Gastrocnemius medialis (tissue), 4 donors: ENCODE data around the gene ANKRD30A. TPM values are rescaled to one million over a fixed set of nuclear protein-coding genes. Genes with fewer than 3 reads are reported as not detected.

ENCODE experiments used
- ATAC-seq, 2 donors: fragments of 150-250 bp; one replicate each; pipeline ENCODE4 v1.9.1; 2016
- DNase-seq, 2 donors: peaks; one replicate each; pipeline ENCODE4 v3.0.0-alpha.2; 2019
- H3K27ac ChIP-seq, 4 donors: fragments of 200-600 bp; sonication (generic); 1 replicate in 1 of 4; 2 replicates in 3 of 4; pipeline ENCODE4 v1.5.1; 2016 to 2018; ENCODE audit warnings: mild to moderate bottlenecking in 2 of 4, moderate library complexity in 1 of 4
- H3K27me3 ChIP-seq, 3 donors: fragments of 200-600 bp; sonication (generic) in 2 of 3; 1 replicate in 1 of 3; 2 replicates in 2 of 3; pipeline versions ENCODE4 v1.5.1 to v1.6.0; 2016 to 2019; ENCODE audit warnings: mild to moderate bottlenecking in 1 of 3, moderate library complexity in 1 of 3
- H3K36me3 ChIP-seq, 2 donors: fragments of 200-600 bp; sonication (generic) in 1 of 2; one replicate each; pipeline ENCODE4 v1.5.1; 2017 to 2018
- H3K4me1 ChIP-seq, 2 donors: fragments of 200-600 bp; sonication (generic) in 1 of 2; one replicate each; pipeline ENCODE4 v1.5.1; 2016 to 2017; ENCODE audit warnings: mild to moderate bottlenecking in 2 of 2
- H3K4me3 ChIP-seq, 4 donors: fragments of 200-600 bp; sonication (generic) in 3 of 4; 1 replicate in 1 of 4; 2 replicates in 3 of 4; pipeline ENCODE4 v1.5.1; 2016 to 2019; ENCODE audit warnings: mild to moderate bottlenecking in 2 of 4
- H3K9me3 ChIP-seq, 3 donors: fragments of 200-600 bp; sonication (generic) in 2 of 3; 1 replicate in 1 of 3; 2 replicates in 2 of 3; pipeline ENCODE4 v1.5.1; 2016 to 2019
- CTCF ChIP-seq, 5 experiments: fragments of 450-650 bp in 3 of 5; fragments of 200-600 bp in 2 of 5; sonication (generic) in 2 of 5; IDR thresholded peaks in 4 of 5; conservative IDR thresholded peaks in 1 of 5; 1 replicate in 4 of 5; 2 replicates in 1 of 5; pipeline ENCODE4 v1.5.1; 2016 to 2019; ENCODE audit warnings: antibody characterized with exemption in 5 of 5, mild to moderate bottlenecking in 3 of 5, moderate library complexity in 3 of 5
- POLR2A ChIP-seq, 2 donors: fragments of 450-650 bp; IDR thresholded peaks; one replicate each; pipeline ENCODE4 v1.6.1; 2017; ENCODE audit warnings: antibody characterized with exemption in 2 of 2, mild to moderate bottlenecking in 2 of 2, moderate library complexity in 2 of 2
- in situ Hi-C, 4 donors: fragments of 200-750 bp; cut with MboI; loops; one replicate each; pipeline versions ENCODE4 v1.15.0 to v1.8.0; 2017; ENCODE audit warnings: low sequenced_read_pairs in 4 of 4
- intact Hi-C: fragments of 100-400 bp; cut with DNase I; formaldehyde crosslinking; loops from one replicate; pipeline ENCODE4 v1.15.1; 2023; ENCODE audit warnings: low total_unique reads
- total RNA-seq, 4 donors: library from RNA; depleted of rRNA; stranded (reverse); fragments of >200 nt; gene quantifications; one replicate each; pipeline versions ENCODE4 v1.1.0 to v1.2.3, GENCODE V29; 2016

Gene ANKRD30A
- total RNA-seq, 4 donors from 2014 or later = not detected

- no peak for DNase-seq
- Histone ChIP-seq H3K4me3 (no peak overlapping the region), H3K27me3 (no peaks in the 10 kb centered on the region), H3K27ac (no peak overlapping the region), H3K4me1 (no peaks in the 10 kb centered on the region), H3K9me3 (no peaks in the 10 kb centered on the region), H3K36me3 (no peaks in the 10 kb centered on the region)
- in situ Hi-C loops (no loop called here), intact Hi-C loops (no loop called here)
- TF ChIP-seq CTCF (IDR thresholded peaks at IDR 0.05 in 4 of 5, conservative IDR thresholded peaks at IDR 0.05 in 1 of 5) (no peak), POLR2A (IDR thresholded peaks at IDR 0.05) (no peak)
- no peak for ATAC-seq
Observed at GRCh38 chr10:37268266-37268665, 142.9 kb downstream of the ANKRD30A start.

GRCh38 chr10:37269554-37270256 is 144.3 kb downstream of the ANKRD30A start:
- Histone ChIP-seq H3K9me3 (no peaks in the 10 kb centered on the region), H3K4me1 (no peaks in the 10 kb centered on the region), H3K27ac (no peak overlapping the region), H3K4me3 (no peak overlapping the region), H3K27me3 (no peaks in the 10 kb centered on the region), H3K36me3 (no peaks in the 10 kb centered on the region)
- ATAC-seq (no peak), DNase-seq (no peak)
- in situ Hi-C loops (no loop called here), intact Hi-C loops (no loop called here)
- no peak for TF ChIP-seq POLR2A (IDR thresholded peaks at IDR 0.05)
- no peak for TF ChIP-seq CTCF (IDR thresholded peaks at IDR 0.05 in 4 of 5, conservative IDR thresholded peaks at IDR 0.05 in 1 of 5)

GRCh38 chr10:37275216-37275777 is 149.9 kb downstream of the ANKRD30A start:
- Histone ChIP-seq H3K36me3 (no peaks in the 10 kb centered on the region), H3K9me3 (no peaks in the 10 kb centered on the region), H3K4me3 (no peak overlapping the region), H3K27ac (no peak overlapping the region), H3K27me3 (no peaks in the 10 kb centered on the region), H3K4me1 (no peaks in the 10 kb centered on the region)
- in situ Hi-C loops (no loop called here), intact Hi-C loops (no loop called here)
- no peak for DNase-seq
- ATAC-seq = no peak
- TF ChIP-seq POLR2A (IDR thresholded peaks at IDR 0.05) (no peak), CTCF (IDR thresholded peaks at IDR 0.05 in 4 of 5, conservative IDR thresholded peaks at IDR 0.05 in 1 of 5) (no peak)

GRCh38 chr10:37285063-37285462 is 159.7 kb downstream of the ANKRD30A start:
- Histone ChIP-seq H3K36me3 (no peaks in the 10 kb centered on the region), H3K4me1 (no peaks in the 10 kb centered on the region), H3K27me3 (no peaks in the 10 kb centered on the region), H3K9me3 (no peaks in the 10 kb centered on the region), H3K27ac (no peak overlapping the region), H3K4me3 (no peak overlapping the region)
- DNase-seq (no peak), ATAC-seq (no peak)
- TF ChIP-seq POLR2A (IDR thresholded peaks at IDR 0.05) = no peak
- no peak for TF ChIP-seq CTCF (IDR thresholded peaks at IDR 0.05 in 4 of 5, conservative IDR thresholded peaks at IDR 0.05 in 1 of 5)
- in situ Hi-C loops = no loop called here
- intact Hi-C loops = no loop called here
